Measurements from ENCODE around the gene DYNC1H1.
A peak's percentile ranks its signal among the peaks of the same experiment; 100 is the strongest.
"Not testable (repeated sequence)": the region's sequence is repeated elsewhere in the genome, so short reads cannot be mapped to it uniquely, and the experiment has no call there.

Gene DYNC1H1

GRCh38 chr14:102043251-102044025 lies 79.1 kb downstream of the DYNC1H1 start:
- no peak for DNase-seq

- DNase-seq, result no peak
Observed at GRCh38 chr14:102044566-102044965, 80.2 kb downstream of the DYNC1H1 start.

GRCh38 chr14:102046337-102047278 lies 82.2 kb downstream of the DYNC1H1 start:
- peak; percentile 21 for DNase-seq

DNA sequence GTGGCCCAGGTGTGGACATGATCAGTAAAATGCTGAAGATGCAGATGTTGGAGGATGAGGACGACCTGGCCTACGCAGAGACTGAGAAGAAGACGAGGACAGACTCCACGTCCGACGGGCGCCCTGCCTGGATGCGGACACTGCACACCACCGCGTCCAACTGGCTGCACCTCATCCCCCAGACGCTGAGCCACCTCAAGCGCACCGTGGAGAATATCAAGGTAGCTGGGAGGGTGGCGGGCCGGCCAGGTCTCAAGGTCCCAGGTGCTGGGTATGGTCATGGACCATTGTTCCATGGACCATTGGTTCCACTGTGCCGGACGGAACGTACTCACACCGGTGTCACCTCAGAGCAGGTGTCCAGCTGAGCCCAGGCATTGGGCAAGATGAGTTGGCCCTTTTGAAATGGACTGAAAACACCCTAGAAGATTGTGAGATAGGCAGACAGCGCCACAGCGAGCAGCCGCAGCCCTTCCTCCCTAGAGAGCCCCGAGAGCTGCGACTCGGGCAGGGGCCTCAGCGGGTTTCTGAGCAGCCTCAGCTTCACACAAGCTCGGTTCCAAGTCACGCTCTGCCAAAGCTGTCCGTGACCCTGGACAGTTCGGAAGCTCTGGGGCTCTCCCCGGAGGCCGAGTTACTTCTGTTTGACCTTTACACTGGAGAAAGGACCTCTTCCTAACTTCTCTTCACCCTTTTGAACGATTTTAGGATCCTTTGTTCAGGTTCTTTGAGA lies 83.6 kb downstream of the DYNC1H1 start:
- no peak for DNase-seq

- no peak for DNase-seq
Observed at GRCh38 chr14:102049258-102050025, 85.1 kb downstream of the DYNC1H1 start.

GRCh38 chr14:102050026-102050405 lies 85.6 kb downstream of the DYNC1H1 start:
- DNase-seq, result no peak

DNA sequence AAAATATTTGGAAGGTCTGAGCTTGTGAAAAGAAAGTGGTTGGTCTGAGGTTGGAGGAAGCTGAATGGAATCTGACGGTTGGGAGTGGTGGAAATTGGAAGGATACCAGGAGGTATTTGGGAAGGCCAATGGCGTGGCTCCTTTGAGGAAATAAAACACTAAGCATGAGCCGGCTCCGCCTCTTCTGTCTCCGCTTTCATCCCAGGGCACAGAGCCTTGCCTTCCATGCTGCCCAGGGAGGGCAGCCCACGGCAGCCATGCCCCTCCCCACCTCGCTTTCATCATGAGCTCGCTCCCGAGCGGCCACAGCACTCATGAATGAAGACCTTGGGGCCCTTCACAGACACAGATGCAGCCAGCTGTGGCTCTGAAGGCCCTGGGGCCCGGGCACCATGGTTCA lies 86.3 kb downstream of the DYNC1H1 start:
- no peak for DNase-seq

DNA sequence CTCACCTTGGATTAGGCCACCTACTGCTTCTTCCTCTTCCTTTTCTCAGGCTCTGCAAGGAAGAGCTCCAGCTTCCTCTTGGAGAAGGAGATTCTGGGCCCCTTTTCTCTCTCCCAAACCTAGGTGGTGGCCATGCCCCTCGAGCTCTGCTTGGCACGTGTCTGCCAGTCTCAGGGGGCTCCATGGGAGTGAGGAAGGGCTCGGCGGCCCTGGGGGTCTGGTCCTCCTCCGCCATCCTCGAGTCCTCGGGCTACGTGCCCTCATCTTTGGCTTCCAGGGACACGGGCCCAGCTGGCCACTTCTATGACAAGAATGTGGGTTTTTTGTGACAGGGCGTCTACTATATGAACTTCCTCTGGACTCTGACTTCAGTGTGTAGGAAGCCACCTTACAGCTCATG lies 88.1 kb downstream of the DYNC1H1 start:
- DNase-seq, result no peak

DNA sequence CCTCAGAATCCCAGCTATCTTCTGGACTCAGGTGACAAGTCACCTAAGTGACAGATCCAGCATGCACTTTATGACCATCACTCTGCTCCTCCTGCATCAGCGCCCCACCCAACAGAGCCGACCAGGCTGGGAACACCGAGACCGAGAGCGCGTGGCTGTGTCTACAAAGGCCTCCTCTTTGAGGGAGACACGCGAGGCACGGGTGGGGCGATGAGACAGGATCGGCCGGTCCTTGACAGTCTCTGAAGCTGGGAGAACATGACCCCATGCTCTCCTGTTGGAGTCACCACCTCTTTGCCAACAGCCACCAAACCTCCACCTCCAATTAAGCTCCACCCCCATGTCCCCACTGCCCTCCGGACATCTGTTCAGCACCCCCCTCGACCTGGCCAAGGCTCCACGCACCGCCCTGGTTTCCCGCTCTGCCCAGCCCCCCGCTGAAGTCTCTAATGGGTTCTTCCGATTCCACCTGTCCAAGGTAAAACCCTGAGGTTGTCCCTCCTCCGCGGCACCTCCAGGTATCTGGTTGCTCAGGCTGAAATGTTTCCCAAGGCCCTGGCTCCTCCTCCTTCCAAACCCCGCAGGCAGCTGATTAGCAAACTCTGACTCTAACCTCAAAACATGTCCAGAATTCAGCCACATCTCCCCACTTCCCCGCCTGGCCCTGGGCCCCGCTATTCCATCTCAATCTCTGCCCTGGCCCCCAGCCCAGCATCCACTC lies 91.0 kb downstream of the DYNC1H1 start:
- no peak for DNase-seq

- no peak for DNase-seq
Observed at GRCh38 chr14:102056694-102057442, 92.5 kb downstream of the DYNC1H1 start.

GRCh38 chr14:102057480-102058114 lies 93.2 kb downstream of the DYNC1H1 start:
- DNase-seq, result no peak

DNA sequence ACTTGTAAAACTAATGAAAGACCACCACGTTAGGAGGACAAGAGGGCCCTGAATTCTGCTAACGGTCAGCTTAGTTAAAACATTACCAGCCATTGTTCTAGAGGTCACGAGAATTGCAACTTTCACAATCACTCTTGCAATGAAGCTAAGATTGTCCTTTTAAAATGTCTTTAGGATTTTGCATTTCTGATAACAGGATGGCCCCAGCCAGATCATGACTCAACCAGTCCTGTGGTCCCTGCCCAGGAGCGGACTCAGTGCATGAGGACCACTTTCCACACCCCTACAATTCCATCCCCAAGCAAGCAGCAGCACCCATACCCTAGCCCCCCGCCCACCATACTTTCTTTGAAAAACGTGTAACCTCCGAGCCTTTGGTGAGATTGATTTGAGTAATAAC lies 93.8 kb downstream of the DYNC1H1 start:
- no peak for DNase-seq

DNA sequence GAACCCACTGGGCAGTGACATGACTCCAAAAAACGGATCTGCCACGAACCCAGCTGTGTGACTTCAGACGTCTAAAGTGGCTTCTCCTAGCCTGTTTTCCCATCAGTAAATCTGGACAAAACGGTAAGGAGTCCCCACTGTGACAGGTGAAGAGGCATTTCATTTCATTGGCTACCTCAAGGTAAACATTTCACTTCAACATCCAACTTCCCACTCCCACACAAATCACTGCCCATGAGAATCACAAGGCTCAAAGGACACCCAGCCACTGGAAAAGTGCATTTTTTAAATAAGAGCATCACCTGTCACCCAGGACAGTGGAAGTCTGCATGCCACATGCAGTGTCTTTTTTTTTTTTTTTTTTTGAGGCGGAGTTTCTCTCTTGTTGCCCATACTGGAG lies 94.6 kb downstream of the DYNC1H1 start:
- DNase-seq, result no peak

DNA sequence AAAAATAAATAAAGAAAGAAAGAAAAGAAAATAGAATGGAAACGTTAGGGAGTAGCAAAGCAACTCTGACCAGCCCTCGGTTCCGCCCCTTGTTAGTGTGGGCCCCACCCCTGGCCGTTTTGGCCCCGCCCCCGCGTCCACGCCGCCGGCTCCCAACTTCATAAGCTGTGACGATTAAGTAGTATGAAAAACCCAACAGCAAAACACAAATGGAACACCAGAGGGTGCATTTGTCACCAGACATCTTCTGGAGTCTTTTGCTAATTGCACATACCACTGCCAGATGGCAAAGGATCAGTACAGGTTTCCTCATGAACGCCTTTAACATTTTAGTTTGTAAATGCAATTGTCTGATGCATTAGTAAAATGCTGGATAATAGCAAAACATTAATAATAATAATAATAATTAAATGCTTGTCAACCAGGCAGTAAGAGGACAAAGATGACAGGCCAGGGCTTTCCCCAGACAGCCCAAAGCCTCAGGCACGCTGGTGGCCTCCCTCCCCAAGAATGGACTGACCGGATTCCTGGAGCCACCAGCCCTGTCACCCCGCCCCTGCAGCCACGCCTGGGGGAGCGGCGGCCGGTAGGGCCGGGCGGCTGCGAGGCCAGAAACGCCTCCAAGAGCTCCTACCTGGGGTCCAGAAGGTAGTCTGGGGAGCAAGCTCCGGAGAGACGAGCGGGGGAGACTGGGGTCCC lies 98.9 kb downstream of the DYNC1H1 start:
- DNase-seq, result peak; percentile 78

DNA sequence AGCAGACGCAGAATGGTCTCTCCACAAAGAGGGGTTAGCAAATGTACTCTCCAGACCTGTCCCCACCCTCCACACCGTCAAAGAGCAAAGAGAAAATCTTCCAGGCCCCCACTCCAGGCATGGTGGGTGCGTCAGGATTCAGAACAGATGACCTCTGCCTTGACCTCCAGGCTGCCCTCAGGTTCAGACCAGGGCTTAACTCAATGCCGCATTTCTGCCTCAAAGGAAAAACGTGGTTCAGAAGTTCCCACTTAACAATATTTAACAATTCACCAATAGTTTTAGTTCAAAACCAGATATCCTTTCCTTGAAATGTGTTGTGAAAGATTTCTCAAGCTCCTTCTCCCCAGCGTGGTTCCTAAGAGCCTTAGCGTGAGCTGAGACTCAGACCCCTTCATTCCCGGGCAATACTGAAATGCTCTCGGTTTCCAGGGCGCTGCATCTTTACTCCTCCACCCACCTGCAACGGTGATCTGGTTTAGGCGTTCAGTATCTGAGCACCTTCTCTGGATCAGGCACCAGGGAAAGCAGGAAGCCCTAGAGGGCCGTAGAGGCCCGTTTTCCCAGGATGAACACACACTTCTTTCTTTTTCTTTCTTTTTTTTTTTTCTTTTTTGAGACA lies 99.5 kb downstream of the DYNC1H1 start:
- DNase-seq, result no peak

DNA sequence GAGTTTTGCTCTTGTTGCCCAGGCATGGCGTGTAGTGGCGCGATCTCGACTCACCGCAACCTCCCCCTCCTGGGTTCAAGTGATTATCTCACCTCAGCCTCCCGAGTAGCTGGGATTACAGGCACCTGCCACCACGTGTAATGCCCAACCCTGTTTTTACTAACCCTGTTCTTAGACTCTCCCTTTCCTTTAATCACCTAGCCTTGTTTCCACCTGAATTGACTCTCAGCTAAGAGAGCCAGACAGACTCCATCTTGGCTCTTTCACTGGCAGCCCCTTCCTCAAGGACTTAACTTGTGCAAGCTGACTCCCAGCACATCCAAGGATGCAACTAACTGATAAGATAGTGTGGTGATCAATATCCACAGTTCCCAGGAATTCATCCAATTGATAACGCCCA lies 100.2 kb downstream of the DYNC1H1 start:
- not testable (repeated sequence) for DNase-seq

- DNase-seq, result no peak
Observed at GRCh38 chr14:102066041-102066451, 101.7 kb downstream of the DYNC1H1 start.

GRCh38 chr14:102071283-102071998 lies 107.1 kb downstream of the DYNC1H1 start:
- DNase-seq, result no peak

All from CD4-positive, alpha-beta T cell treated with Interleukin-6 for 4 hours (primary cell).